ENCODE data around the gene PLPP7.

- no peak for TF ChIP-seq POLR2A (IDR thresholded peaks at IDR 0.05)
- no peak for TF ChIP-seq CTCF (IDR thresholded peaks at IDR 0.05)
Observed at GRCh38 chr9:131263701-131264100, 25.8 kb upstream of the PLPP7 start.
